HG02870 (cell line): ENCODE results near the gene SELPLG.
"Not testable (repeated sequence)": the region's sequence is repeated elsewhere in the genome, so short reads cannot be mapped to it uniquely, and the experiment has no call there.

Source experiments
- ATAC-seq: cut with Tn5 transposase; IDR thresholded peaks from one replicate; pipeline ENCODE4 v1.9.1; 2021; ENCODE audit warnings: mild to moderate bottlenecking, moderate library complexity; ENCODE audit not compliant: unreplicated experiment

SELPLG gene

DNA sequence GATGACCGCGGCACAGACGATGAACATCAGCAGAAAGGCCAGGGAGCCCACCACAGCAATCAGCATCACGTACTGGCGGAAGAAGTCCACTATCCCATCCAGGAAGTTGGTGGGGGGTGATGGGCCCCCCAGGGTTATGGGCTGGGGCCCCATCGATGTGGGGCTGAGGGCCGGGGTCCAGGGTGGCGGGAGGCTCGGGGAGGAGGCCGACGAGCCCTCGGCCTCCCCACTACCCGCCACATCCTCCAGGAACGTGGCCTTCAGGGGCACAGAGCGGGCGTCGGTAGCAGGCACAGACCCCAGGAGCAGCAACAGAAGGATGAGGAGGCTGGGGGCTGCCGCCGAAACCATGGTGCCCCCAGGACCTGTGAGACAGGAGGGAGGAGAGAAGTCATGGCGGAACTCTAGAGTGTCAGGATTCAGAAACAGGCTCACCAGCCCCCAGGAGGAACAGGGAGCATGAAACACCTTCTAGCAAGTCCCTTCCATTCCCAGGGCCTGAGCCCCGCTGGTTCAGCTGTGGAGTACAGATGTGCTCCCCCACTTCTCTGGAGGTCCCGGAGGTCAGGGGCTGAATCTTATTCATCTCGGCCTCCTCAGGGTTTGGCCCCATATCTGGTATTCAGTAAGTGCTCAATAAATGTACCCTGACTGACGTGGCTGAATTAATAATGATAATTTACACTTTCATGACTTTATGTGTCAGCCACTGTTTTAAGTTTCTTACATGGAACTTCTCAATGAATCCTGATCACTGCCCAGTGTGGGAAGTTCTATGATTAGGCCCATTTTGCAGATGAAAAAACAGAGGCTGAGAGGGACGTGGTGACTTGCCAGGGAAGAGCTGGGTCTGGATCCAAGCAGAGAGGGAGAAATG is 41.4 kb downstream of the SELPLG start:
- no peak for ATAC-seq

- no peak for ATAC-seq
Measured at GRCh38 chr12:108591267-108591980, 42.3 kb downstream of the SELPLG start.

DNA sequence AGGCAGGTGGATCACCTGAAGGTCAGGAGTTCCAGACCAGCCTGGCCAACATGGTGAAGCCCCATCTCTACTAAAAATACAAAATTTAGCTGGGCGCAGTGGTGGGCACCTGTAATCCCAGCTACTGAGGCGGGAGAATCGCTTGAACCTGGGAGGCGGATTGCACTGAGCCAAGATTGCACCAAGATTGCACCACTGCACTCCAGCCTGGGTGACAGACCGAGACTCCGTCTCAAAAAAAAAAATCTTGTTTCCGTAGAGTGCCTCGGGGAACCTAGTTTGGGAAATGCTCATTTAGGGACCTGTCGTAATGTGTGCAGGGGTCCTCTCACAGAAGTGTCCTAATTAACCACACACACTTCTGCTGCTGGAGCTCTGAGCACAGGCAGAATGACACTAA is 43.2 kb downstream of the SELPLG start:
- ATAC-seq: not testable (repeated sequence)

- ATAC-seq: no peak
Measured at GRCh38 chr12:108589840-108590229, 43.9 kb downstream of the SELPLG start.

DNA sequence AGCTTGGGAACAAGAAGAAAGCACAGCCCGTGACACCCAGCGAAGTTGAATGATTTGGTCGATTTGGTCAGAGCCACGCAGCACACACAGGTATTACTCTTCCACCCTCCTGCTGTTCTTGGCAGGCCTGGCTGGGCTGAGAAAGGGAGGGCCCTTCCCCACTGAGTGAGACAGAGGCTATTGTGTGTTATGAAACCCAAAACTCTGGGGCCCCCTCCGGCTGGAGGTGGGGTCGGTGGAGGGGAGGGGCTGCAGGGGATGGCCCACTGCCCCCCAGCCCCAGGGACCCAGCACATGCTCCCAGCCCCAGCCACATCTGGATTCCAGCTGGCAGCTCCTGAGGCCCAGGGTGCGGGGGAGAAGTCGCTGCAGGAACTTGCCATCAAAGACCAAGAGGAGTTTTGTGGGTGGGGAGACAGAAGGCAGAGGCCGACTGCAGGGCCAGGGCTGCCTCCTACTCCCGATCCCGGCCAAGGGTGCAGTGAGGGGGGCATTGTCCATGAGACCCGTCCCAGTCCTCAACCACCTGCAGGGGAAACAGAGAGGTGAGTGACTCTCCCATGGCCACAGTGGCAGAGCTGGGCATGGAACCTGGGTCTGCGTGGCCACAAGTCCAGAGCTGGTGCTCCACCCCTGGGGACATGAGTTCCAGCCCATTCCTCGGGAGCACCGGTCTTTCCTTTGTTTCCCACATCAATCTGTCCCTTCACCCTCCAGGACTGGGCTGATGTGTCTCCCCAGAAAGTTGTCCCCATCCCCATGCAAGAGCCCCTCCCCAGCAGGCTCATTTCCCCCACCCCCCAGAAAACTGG is 44.5 kb downstream of the SELPLG start:
- ATAC-seq: no peak

GRCh38 chr12:108587826-108588225 is 45.9 kb downstream of the SELPLG start:
- ATAC-seq: no peak

- ATAC-seq: no peak
Measured at GRCh38 chr12:108586306-108586705, 47.4 kb downstream of the SELPLG start.

DNA sequence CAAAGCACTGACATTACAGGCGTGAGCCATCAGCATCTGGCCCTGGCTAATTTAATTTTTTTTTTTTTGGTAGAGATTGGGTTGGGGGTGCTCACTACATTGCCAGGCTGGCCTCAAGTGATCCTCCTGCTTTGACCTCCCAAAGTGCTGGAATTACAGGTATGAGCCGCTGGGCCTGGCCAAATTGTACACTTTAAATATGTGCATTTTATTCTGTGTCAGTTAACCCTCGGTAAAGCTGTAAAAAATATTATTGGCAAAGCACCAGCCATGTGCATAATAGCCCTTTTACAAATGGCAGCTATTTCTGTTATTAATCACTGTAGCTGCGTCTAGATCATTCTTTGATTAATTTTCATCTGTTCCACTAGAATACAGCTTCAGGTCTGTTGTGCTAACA is 47.8 kb downstream of the SELPLG start:
- ATAC-seq: no peak

DNA sequence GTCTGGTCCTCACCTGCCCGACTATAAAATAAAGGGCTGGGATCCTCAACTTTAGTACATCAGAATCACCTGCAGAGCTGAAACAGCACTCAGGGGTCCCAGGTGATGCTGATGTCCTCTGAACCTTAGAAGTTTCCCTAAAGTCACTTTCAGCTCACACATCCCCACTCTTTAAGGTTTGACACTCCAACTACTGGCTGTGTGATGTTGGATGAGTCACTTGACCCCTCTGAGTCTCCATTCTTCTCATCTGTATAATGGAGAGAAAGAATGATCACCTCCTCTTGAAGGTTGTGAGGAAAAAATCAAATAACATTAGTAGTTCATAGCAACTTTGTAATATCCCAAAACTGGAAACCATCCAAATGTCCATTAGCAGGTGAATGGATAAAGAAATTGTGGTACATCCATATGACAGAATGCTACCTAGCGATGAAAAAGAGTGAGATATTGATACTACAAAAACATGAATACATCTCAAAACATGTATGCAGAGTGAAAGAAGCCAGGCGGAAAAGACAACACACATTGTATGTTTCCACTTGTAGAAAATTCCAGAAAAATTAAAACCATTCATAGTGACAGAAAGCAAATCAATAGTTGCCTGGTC is 49.1 kb downstream of the SELPLG start:
- ATAC-seq: no peak

DNA sequence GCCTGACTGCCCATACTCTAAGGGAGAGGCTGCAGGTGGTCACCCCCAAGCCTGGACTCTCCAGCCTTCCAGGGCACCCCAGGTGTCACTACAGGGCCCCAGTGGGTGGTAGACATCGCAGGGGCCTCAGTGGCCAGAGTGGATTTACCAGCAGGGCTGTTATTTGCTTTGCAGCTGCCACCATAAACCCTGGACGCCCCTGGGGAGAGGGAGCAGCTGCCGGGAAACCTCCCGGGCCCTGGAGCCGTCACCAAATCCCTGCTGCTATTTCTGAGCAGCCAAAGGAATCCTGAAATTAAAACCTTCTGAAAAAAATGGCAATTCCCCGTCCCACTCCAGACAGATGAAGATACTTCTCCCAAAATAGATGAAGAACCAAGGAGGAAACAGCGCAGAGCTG is 49.7 kb downstream of the SELPLG start:
- no peak for ATAC-seq

DNA sequence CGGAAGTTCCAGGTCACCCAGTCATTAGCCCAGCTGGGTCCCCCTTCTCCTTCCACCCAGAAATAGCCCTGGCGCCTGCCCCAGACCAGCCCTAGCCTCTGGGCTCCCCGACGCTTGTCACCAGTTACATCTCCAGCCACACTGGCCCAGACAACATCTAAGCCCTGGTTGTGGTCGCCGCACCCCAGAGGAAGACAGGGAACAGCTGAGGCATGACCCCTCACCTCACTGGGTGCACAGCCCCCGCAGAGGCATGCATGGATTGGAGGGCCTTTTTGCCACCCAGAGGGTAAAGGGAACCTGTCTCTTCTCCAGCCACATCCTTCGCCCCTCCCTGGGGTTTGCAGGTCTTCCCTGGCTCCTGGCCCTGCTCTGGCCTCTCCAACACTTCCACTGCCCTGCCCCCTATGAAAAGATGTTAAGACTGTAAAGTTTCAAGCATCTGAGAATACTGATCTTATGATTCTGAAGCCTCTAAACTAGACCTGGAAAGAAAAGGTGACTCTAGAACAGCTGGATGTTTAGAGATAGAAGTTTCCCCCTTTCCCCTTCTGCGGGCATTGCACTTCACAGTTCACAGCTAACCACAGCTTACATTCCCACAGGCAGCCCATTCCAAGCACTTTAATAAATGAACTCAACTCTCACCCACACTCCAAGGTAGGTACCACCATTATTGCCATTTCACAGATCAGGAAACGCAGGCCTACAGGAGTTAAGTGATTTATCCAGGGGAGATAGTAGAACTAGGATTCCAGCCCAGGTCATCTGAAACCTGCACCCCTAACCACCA is 50.5 kb downstream of the SELPLG start:
- ATAC-seq: no peak

DNA sequence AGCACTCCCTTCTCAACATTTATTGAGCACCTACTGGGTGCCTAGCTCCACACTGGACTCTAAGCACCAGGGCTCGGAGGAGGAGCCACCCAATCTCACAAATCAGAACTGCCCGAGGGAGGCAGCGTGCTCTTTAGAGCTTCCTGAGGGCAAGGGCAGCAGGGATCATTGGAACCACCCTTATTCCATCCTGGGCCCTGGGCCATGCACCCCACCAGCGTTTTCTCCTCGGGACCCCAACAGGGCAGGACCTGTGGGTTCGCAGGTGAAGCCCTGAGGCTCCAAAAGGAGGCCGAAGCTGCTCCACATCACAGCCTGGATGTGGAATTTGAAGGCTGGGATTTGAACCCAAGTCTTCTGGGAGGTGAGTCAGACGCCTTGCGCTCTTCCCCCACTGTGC is 51.2 kb downstream of the SELPLG start:
- ATAC-seq: no peak

- ATAC-seq: no peak
Measured at GRCh38 chr12:108581311-108582227, 52.1 kb downstream of the SELPLG start.

GRCh38 chr12:108580531-108580930 is 53.2 kb downstream of the SELPLG start:
- no peak for ATAC-seq

DNA sequence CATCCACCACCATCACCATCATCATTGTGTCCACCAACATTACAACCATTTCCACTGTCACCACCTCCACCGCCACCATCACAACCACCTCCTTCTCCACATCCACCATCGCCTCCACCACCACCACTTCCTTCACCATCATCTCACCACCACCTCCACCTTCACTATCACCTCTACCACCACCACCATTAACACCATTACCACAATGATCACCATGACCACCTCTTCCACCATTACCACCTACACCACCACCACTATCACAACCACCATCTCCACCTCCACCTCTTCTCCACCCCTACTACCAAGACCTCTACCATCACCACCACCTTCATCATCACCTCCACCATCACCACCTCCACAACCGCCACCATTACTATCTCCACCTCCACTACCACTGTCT is 54.9 kb downstream of the SELPLG start:
- ATAC-seq: no peak

- no peak for ATAC-seq
Measured at GRCh38 chr12:108578264-108578663, 55.4 kb downstream of the SELPLG start.

DNA sequence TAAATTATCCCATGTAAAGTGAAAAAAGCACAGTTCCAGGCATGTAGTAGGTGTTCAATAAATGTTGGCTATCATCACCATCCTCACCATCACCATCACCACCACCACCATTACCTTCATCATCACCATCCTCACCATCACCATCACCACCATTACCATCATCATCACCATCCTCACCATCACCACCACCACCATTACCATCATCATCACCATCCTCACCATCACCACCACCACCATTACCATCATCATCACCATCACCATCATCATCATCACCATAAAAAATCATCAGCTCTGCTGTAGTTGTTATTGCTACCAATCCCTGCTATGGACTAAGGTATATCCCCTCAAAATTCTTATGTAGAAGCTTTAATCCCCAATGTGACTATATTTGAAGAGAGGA is 56.2 kb downstream of the SELPLG start:
- ATAC-seq: no peak

- no peak for ATAC-seq
Measured at GRCh38 chr12:108576660-108577234, 56.9 kb downstream of the SELPLG start.
